HCT116 (cell line): Measurements from ENCODE around the gene LDLR.

Experiments
- CTCF ChIP-seq, 3 experiments: fragments of 200-600 bp in 1 of 3; sonication (generic) in 1 of 3; IDR thresholded peaks in 2 of 3; conservative IDR thresholded peaks in 1 of 3; 2 replicates each; pipeline ENCODE4 v1.5.1; 2012 to 2017; ENCODE audit warnings: low read depth in 2 of 3, low read length in 2 of 3, antibody characterized with exemption in 1 of 3, borderline replicate concordance in 1 of 3, control low read depth in 1 of 3, mild to moderate bottlenecking in 1 of 3, mixed read lengths in 1 of 3, mixed run types in 1 of 3, moderate library complexity in 1 of 3; ENCODE audit not compliant: insufficient read depth in 1 of 3
- EZH2 ChIP-seq: fragments of 200-600 bp; sonication (generic); IDR thresholded peaks from 2 replicates; pipeline ENCODE4 v1.6.1; 2017; ENCODE audit warnings: antibody characterized with exemption, mixed run types

DNA sequence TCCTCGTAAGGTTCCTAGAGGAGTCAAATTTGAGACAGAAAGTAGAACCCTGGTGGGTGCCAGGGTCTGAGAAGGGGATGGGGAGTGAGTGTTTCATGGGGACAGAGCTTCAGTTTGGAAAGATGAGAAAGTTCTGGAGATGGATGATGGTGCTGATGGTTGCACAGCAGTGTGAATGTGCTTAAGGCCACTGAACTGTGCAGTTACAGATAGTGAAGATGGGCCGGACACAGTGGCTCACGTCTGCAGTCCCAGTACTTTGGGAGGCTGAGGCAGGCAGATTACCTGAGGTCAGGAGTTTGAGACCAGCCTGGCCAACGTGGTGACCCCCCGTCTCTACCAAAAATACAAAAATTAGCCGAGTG is 65.4 kb downstream of the LDLR start:
- TF ChIP-seq CTCF (IDR thresholded peaks at IDR 0.05 in 2 of 3, conservative IDR thresholded peaks at IDR 0.05 in 1 of 3; ENCODE audit: borderline replicate concordance in 1 of 3, insufficient read depth in 1 of 3, low read depth in 2 of 3, low read length in 2 of 3) = no peak
- no peak for TF ChIP-seq EZH2
